ENCODE measurements around the gene HM13.
A peak's percentile ranks its signal among the peaks of the same experiment; 100 is the strongest.
"Not testable (repeated sequence)": the region's sequence is repeated elsewhere in the genome, so short reads cannot be mapped to it uniquely, and the experiment has no call there.

Gene HM13

DNA sequence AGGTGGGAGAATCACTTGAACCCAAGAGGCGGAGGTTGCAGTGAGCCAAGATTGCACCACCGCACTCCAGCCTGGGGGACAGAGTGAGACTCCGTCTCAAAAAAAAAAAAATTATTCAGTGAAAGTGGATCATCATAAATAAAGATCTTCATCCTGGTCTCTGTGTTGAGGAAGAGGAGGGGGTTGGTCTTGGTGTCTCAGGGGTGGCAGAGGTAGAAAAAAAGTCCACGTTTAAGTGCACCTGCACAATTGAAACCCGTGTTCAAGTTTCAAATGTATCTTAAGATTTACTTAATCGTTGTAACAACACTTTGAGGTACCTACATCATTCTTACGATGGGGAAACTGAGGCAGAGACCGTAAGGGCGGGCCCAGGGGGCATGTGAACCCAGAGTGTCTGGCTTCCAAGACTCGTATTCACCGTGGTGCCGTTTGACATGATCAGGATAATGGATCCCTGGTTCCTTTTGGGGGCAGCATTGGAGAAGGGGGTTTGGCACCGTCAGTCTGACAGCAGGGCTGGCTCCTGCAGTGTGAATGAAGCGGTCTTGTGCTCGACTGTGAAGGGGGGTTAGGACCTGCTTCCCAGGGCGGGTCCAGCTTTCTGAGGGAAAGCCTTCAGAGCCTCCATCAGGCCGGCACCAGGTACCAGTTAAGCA is 57.9 kb downstream of the HM13 start:
- TF ChIP-seq ZNF274 (IDR thresholded peaks at IDR 0.05; ENCODE audit: low read depth, low read length) = no peak
- peak overlapping the region; percentile 84; the same call in 1 of the 2 replicates for H3K4me3 ChIP-seq (ENCODE audit: low read length)

DNA sequence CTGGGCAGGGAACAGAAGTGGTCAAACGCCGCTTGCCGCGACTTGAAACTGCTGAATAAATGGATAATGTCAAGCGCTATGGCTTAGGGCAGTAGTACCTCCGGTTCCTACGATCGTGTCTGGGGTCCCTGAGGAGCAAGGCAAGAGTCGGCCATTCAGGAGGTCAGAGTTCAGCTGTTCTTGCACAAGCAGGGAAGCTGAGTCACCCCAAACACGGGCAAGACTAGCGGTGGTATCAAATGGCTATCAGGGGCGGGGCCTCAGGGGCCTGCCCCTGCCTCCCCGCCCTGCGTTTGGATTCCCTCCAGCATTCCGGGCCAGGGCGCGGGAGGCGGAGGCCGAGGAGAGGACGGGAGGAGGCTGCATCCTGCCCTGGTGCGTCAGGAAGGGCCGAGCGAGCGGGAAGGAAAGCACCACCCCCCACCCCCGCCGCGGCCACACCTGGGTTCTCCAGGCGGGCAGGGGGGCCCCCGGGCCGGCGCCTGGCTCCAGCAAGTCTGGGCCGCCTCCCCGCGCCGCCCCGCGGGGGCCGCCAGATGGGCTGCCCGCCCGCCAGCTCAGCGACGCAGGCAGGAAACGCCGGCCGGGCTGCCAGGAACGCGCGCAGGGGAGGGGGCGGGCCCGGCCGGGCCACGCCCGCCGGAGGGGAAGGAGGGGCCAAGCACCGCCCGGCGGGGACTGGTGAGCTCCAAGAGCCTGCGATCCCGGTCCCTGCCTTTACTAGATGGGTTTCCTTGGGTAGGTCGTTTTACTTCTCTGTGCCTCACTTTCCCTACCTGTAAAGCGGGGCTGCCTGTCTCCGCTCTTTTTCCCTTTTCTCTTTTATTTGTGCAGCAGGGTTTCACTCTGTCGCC is 58.7 kb downstream of the HM13 start:
- TF ChIP-seq ZNF274 (IDR thresholded peaks at IDR 0.05; ENCODE audit: low read depth, low read length) = no peak
- peak overlapping the region; percentile 84 for H3K4me3 ChIP-seq (ENCODE audit: low read length)

DNA sequence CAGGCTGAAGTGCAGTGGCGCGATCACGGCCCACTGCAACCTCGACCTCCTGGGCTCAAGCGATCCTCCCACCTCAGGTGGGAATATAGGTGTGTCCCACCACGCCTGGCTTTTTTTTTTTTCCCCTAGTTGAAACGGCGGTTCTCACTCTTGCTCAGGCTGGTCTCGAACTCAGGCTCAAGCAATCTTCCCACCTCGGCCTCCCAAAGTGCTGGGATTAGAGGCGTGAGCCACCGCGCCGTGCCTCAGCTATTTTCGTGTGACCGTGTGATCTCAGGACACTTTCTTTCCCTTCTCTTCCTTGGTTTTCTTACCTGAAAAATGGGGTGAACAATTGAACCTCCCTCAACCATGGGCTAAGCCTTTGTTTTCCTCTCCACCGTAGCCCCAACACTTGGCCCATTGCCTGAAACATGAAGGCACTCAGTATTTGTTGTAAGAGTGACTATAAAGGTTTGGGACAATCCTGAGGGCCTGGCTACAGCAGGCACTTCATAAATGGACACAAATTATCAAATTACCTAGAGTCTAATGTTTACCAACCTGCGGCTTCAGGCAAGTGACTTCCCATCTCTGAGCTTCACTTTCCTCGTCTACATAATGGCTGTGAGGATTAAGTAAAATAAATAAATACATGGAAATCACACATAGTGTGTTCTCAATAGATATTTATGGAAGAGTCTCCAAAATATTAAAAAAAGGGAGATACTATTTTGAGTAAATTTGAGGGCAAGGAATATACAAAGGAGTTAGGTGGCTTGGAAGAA is 59.5 kb downstream of the HM13 start:
- no peak for TF ChIP-seq ZNF274 (IDR thresholded peaks at IDR 0.05; ENCODE audit: low read depth, low read length)
- H3K4me3 ChIP-seq (ENCODE audit: low read length) = peak overlapping the region; percentile 84

DNA sequence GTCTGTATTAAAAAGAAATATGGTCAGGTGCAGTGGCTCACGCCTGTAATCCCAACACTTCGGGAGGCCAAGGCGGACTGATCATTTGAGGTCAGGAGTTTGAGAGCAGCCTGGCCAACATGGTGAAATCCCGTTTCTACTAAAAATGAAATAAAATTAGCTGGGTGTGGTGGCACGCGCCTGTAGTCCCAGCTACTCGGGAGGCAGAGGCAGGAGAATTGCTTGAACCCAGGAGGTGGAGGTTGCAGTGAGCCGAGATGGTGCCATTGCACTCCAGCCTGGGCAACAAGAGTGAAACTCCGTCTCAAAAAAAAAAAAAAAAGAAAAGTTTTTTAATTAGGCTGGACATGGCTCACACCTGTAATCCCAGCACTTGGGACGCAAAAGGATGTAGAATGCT is 60.7 kb downstream of the HM13 start:
- not testable (repeated sequence) for H3K4me3 ChIP-seq (ENCODE audit: low read length)

DNA sequence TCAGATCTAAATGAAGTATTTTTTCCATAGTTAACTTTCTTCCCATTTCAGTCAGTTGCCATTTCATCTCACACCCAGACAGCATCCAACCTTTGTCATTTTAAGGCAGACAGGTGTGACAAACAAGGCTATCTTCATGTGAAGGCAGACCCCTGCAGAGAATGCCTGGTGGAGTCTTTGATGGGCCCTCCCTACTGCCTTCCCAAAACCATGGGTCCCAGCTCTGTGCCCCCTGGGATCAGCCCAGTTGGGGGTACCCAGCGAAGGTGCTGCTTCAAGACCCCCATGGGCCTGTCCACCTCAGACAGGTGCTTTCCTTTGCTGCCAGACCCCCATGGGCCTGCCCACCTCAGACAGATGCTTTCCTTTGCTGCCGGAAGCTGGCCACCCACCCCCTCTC is 62.5 kb downstream of the HM13 start:
- no peak for TF ChIP-seq ZNF274 (IDR thresholded peaks at IDR 0.05; ENCODE audit: low read depth, low read length)

DNA sequence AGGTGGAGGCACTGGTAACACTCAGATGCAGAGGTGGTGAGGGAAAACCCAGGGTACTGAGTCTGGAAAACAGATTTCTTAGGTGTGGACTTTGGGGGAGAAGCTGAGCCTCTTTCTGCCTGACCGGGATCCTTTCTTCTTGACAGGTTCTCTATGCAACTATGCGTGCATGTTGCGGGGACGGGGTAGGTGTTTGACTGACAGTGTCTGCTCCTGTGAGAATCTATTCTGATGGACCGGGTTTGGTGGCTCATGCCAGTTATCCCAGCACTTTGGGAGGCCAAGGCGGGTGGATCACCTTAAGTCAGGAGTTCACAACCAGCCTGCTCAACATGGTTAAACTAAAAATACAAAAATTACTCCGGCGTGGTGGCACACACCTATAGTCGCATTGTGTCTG is 63.0 kb downstream of the HM13 start:
- TF ChIP-seq ZNF274 (IDR thresholded peaks at IDR 0.05; ENCODE audit: low read depth, low read length) = no peak
- no peak overlapping the region for H3K4me3 ChIP-seq (ENCODE audit: low read length)

More for the DNA sequence above, 62.5 kb downstream of the HM13 start:
- no peak overlapping the region for H3K4me3 ChIP-seq (ENCODE audit: low read length)

DNA sequence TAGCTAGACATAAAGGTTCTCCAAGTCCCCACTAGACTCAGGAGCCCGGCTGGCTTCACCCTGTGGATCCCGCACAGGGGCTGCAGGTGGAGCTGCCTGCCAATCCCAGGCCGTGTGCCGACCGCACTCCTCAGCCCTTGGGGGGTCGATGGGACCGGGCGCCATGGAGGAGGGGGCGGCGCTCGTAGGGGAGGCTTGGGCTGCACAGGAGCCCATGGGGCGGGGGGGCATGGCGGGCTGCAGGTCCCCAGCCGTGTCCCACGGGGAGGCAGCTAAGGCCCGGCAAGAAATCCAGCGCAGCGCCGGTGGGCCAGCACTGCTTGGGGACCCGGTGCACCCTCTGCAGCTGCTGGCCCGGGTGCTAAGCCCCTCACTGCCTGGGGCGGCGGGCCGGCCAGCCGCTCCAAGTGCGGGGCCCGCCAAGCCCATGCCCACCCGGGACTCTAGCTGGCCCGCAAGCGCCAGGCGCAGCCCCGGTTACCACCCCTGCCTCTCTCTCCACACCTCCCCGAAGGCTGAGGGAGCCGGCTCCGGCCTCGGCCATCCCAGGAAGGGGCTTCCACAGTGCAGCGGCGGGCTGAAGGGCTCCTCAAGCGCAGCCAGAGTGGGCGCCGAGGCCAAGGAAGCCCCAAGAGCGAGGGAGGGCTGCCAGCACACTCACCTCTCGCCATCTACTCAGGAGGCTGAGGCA is 64.4 kb downstream of the HM13 start:
- no peak overlapping the region for H3K4me3 ChIP-seq (ENCODE audit: low read length)
- no peak for TF ChIP-seq ZNF274 (IDR thresholded peaks at IDR 0.05; ENCODE audit: low read depth, low read length)

DNA sequence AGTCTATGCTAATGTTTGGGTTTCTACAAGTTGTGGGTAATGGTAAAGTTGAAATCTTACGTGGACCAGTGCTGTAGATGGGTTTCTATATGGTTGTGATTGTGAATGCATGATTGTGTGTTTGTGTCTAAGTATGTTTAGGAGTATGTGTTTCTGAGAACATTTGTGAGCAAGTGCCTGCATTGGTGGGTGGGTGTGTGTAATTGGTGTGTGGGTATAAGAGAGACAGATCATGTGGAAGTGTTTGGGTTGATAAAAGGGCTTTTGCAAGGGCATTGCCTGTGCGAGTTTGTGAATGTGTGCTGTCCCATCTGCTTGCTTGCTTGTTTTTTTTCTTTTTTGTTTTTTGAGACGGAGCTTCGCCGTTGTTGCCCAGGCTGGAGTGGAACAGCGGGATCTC is 65.0 kb downstream of the HM13 start:
- TF ChIP-seq ZNF274 (IDR thresholded peaks at IDR 0.05; ENCODE audit: low read depth, low read length) = no peak
- H3K4me3 ChIP-seq (ENCODE audit: low read length) = no peak overlapping the region

DNA sequence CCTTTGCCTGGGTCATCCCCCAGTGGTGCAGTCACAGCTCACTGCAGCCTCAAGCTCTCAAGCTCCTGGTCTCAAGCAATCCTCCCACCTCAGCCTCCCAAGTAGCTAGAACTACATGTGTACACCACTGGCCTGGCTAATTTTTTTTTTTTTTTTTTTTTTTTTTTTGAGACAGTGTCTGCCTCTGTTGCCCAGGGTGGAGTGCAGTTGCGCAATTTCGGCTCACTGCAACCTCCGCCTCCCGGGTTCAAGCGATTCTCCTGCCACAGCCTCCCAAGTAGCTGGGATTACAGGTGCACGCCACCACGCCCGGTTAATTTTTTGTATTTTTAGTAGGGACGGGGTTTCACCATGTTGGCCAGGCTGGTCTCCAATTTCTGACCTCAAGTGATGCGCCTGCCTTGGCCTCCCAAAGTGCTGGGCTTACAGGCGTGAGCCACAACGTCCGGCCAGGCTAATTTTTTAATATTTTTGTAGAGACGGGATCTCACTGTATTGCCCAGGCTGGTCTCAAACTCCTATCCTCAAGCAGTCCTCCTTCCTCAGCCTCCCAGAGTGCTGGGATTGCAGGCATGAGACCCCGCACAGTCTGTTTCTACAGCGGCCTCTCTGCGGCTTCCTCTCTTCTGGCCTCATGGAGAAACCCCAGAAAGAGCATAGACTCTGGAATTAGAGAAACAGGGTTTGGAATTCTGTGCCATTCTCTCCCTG is 65.9 kb downstream of the HM13 start:
- not testable (repeated sequence) for H3K4me3 ChIP-seq (ENCODE audit: low read length)

DNA sequence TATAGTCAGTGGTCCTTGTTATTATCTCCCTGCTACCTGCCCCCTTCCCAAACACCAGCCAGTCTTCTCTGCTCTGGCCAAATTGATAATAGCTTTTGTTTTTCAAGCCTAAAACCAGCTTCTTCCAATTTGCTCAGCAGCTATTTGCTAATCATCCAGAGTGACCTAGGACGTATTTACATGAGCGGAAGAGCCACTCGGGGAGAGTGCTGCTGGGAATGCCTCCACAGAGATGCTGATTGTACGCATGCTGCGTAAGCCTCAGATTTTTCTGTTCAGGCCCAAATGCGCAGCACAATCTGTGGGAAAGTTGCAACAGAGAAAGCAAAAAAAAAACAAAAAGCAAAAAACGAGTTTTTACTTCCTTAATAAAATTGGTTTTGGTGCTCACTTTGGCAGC is 66.5 kb downstream of the HM13 start:
- H3K4me3 ChIP-seq (ENCODE audit: low read length) = no peak overlapping the region
- no peak for TF ChIP-seq ZNF274 (IDR thresholded peaks at IDR 0.05; ENCODE audit: low read depth, low read length)

DNA sequence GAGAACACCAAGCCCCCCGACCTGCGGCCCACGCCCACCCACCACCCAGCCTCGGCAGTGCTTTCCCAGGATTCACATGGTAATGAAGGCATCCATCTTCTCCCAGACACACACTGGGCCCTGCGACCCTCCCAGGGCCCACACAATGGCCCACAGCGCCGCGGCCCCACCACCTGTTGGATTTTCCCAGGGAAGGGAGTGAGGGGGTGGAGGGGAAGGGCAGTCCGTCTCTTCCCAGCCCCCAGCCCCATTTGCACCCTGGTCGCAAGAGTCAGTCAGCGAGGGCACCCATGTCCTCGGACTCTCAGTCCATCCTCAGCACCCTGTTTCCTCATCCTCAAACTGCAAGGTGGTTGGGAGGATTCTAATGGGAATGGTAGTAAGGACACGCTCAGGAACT is 67.1 kb downstream of the HM13 start:
- no peak overlapping the region for H3K4me3 ChIP-seq (ENCODE audit: low read length)
- TF ChIP-seq ZNF274 (IDR thresholded peaks at IDR 0.05; ENCODE audit: low read depth, low read length) = no peak

DNA sequence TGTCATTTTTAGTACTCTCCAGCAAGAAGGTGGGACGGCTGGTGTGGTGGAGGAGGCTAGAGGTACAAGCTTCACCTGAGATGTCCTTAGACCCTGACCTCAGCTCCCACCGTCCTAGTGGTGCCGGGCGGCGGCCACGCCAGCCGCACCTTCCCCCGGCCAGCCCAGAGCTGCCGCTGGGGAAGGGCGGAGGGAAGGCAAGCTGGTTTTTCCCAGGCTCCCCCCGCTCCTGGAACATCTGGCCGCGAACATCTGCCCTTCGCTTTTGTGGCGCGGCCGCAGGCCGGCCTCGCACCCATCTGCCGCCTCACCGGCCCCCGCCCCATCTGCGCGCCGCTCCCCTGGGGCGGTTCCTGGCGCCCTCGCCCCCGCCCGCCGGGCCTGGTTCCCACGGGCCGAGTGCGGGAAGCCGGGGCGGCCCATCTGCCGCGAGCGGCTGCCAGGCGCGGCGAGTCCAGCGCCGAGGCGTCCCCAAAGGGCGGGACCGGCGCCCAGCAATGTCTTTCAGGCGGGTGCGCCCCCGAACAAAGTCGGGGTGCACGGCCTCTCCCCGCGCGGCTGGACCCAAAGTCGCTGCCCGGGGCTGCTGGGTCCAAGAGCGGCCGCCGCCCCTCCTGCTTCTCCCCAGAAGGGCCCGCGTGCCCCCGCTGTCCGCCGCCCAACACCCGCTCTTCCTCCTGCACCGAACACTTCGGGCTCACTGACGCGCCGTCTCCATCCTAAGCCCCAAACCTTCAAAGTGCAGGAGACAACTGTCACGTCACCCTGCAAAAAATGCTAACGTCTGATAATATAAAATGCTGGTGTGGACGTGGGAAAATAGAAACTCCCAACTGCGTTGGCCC is 73.5 kb downstream of the HM13 start:
- TF ChIP-seq ZNF274 (IDR thresholded peaks at IDR 0.05; ENCODE audit: low read depth, low read length) = no peak
- H3K4me3 ChIP-seq (ENCODE audit: low read length) = no peak overlapping the region

DNA sequence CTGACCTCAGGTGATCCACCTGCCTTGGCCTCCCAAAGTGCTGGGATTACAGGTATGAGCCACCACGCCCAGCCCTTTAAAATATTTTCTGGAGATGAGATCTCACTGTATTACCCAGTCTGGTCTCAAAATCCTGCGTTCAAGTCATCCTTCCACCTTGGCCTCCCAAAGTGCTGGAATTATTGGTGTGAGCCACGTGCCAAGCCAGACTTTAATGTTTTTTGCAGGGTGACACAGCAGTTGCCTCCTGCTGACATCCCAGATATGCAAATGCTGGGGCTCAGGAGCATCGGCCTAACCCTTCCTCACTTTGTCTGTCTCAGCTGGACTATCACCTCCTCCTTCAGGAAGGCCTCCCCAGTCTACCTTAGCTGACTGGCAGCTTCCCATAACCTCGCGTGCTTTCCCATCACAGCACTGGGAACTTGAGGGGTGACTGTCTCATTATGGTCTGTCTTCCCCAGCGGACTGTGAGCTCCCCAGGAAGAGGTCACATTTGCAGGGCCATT is 76.5 kb downstream of the HM13 start:
- no peak for TF ChIP-seq ZNF274 (IDR thresholded peaks at IDR 0.05; ENCODE audit: low read depth, low read length)
- no peak overlapping the region for H3K4me3 ChIP-seq (ENCODE audit: low read length)

Measured in GM08714 (cell line).